NCI-H128 (cell line): ENCODE measurements around the gene JMJD6.
"Not testable (repeated sequence)": the region's sequence is repeated elsewhere in the genome, so short reads cannot be mapped to it uniquely, and the experiment has no call there.

ENCODE experiments used
- DNase-seq: peaks from one replicate; lab custom pipeline; 2025; ENCODE audit not compliant: unreplicated experiment; lab: John Stamatoyannopoulos, UW

Gene JMJD6

DNA sequence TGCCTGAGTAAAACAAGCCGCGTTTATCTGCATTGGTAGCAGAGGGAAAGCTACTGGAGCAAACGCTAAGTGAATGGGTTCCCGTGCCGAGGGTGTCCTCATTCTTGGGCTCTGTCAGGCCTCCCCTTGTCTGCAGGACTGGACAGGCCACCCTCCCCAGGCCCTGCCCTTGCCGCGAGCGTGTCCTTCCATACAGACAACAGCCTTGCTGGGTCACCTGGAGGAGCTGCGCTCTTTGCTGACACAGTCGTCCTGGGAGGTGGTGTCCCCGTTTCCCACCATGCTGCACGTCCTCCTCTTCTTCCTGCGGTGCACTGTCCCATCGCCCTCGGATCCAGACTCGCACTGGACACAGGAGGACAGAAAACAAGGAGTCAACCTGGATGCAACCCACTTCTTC, 7.9 kb downstream of the JMJD6 start:
- DNase-seq = no peak

DNA sequence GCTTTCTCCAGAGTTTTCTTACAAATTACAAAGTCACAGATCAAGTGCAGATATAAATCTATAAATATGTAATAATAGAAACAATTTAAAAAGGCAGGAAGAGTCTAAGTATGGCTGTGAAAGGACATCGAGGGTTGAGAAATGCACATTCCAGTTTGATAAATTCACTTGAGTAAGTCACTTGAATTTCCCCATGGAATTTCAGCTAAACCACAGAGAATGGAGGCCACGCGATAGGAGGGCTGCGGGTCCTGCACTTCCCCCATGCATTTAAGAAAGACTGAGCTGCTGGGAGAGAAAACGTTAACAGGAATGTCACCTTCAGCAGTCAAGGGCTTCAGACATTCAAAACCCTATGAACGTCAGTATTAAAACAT, 9.6 kb downstream of the JMJD6 start:
- no peak for DNase-seq

DNA sequence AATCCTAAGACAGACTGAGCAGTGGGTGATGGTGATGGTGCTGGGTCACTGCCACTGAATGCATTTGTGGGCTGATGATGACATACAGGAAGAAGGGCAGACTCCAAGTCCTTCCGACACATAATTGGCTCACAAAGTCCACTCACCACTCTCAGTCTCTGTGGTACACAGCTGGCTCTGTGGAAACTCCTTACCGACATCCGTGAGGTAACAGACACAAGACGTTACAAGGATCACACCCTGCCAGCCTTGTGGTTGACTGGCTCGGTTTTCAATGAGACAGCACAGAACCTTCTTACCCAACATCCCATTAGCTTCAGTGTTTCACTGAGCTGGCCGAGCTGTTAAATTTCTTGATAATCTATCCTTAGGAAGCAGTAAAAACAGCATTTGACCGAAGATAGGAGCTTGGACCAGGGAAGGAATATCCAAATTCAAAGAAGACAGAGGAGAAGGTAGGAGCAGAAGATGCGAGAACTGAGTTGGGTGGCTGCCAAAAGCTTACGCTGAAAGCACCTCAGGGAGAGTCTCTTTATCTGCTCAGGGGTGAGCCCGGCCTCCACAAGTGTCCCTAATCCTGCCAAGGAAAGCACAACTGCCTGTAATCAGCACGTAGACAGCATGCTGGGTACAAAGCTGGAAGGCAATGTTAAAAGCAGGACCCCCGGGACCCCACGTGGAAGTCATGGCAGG, 10.1 kb downstream of the JMJD6 start:
- no peak for DNase-seq

GRCh38 chr17:76715496-76715830, 10.9 kb downstream of the JMJD6 start:
- DNase-seq = no peak

DNA sequence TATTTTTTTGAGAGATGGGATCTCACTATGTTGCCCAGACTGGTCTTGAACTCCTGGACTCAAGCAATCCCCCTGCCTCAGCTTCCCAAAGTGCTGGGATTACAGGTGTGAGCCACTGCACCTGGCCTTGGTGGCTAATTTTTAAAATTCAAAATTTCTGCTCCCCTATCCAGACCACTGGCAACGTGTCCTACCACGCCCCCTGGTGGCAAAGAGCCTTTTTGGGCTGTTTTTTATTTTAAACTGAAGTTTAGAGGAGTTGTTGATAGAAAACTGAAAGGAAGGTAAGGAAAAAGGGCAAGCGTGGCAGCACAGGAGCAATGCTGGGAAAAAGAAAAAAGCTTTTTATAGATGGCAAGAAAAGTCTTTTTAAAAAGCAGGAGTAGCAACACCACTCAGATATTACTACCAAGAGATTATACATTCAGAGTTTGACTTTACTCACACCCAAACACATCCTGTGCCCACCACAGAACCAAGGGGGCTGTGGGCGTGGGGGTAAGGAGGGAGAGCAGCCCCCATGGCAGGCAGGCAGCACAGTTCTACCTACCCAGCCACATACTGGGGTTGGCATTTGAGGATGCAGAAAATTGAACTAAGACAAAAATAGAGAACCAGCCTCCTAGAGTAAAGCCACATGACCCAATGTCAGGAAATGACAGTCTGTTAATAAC, 11.4 kb downstream of the JMJD6 start:
- no peak for DNase-seq

GRCh38 chr17:76714336-76714735, 12.1 kb downstream of the JMJD6 start:
- DNase-seq = no peak

- no peak for DNase-seq
These were observed 12.6 kb downstream of the JMJD6 start for GRCh38 chr17:76713765-76714164.

DNA sequence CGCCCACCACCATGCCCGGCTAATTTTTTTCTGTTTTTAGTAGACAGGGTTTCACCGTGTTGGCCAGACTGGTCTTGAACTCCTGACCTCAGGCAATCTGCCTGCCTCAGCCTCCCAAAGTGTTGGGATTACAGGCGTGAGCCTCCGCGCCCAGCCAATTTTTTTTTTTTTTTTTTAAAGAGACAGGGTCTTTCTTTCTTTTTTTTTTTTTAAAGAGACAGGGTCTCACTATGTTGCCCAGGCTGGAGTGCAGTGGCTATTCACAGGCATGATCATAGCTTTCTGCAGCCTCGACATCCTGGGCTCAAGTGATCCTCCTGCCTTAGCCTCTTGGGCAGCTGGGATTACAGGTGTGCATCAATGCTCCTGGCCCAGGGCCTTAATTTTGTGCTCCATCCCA, 14.1 kb downstream of the JMJD6 start:
- not testable (repeated sequence) for DNase-seq

- DNase-seq = no peak
These were observed 15.4 kb downstream of the JMJD6 start, which contains the start of gene MXRA7 for GRCh38 chr17:76710863-76711611. Gene MXRA7 (minus strand): TSS chr17:76710965. CDS start chr17:76710946, 19 bp downstream.

DNA sequence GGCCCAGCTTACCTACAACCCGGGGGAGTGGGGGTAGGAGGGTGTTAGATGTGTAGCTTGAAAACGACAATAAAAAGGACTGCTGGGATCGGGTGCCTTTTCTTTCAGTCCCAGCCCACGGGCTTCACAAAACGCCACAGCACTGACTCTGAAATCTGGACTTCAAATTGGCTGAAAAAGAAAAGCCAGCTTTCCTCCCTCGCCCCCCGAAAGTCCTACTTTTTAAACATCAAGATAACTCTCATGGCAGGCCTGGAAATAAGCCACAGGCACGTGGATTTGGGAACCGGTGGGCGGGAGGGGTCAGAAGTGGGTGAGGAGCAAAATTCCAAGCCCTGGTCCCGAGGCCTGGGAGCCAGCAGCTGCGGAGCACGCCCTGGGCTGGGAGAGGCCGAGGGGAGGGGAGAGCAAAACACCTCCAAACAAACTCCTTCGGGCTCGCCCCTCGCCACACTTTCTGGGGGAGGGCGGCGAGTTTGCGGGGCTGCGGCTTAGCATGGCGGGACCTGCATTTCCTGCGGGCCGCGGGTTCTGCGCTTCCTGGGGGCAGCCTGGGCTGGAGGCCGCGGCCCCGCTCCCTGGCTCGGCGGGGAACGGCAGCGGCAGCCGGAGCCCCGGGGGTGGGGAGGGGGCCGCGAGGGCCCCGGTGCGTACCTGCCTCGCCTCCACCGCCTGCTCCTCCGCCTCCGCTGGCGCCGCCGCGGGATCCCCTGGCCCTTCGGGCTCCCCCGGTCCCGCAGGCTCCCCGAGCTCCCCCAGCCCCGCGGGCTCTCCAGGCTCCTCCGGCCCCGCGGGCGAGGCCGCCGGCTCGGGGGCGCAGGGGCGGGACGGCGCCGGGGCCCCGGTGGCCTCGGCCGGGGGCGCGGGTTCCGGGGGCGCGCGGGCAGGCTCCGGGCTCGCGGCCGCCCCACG, 16.2 kb downstream of the JMJD6 start:
- not testable (repeated sequence) for DNase-seq

- no peak for DNase-seq
These were observed 17.1 kb downstream of the JMJD6 start for GRCh38 chr17:76709077-76709950.

GRCh38 chr17:76707985-76708807, 18.2 kb downstream of the JMJD6 start:
- no peak for DNase-seq

DNA sequence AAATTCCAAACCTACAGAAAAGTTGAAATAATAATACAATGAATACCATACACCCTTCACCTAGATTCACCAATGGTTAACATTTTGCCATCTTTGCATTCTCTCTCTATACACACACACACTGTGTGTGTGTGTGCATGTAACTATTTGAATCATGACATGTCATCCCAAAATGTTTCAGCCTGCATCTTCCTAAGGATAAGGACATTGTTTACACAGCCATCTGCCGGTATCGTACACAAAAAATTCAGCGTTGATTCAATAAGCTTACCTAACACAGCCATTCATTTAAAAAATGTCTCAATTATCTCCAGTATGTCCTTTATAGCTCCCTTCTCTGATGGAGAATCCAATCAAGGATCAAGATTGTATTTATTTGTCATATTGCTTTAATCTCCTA, 19.6 kb downstream of the JMJD6 start:
- DNase-seq = no peak

DNA sequence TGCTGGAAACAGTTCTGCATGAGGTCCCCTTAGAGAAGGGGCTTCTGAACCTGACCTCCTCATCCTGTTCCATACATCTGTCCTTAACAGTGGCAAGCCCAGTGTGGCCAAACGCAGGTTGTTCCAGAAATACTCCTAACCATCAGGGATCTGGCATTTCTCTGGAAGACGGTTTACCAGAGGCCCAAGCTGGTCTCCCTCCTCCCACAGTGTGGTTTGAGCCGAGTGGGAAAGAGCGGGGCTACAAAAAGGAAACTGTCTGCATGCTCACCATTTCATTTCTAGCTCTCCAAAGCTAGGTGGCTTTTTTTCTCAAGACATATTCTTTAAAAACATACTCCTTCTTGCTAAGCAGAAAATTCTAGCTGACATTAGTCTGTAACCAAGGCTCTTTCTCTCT, 21.6 kb downstream of the JMJD6 start:
- no peak for DNase-seq

- DNase-seq = no peak
These were observed 23.3 kb downstream of the JMJD6 start for GRCh38 chr17:76702941-76703637.

- no peak for DNase-seq
These were observed 24.3 kb downstream of the JMJD6 start for GRCh38 chr17:76702076-76702475.

DNA sequence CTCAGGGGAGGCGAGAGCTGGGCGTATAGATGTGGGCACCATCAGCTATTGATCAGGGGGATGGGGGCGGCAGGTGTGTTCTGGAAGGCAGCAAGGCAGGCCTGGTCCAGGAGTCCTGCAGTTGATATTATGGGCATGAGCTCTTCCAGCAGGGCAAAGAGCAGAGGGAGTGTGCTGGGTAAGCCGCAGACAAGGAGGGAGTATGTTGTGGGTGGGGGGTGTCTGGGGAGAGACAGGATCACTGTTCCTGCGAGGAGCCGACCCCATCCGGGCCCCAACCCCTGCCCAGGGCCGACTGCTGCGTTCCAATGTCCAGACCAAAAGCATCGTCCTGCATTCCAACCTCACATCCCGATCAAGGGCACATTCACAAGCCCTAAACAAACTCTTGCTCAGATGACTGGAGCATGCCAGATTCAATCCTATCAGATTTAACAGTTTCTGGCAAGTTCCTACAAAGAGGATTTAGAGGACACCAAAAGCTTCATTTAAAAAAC, 24.9 kb downstream of the JMJD6 start:
- no peak for DNase-seq

DNA sequence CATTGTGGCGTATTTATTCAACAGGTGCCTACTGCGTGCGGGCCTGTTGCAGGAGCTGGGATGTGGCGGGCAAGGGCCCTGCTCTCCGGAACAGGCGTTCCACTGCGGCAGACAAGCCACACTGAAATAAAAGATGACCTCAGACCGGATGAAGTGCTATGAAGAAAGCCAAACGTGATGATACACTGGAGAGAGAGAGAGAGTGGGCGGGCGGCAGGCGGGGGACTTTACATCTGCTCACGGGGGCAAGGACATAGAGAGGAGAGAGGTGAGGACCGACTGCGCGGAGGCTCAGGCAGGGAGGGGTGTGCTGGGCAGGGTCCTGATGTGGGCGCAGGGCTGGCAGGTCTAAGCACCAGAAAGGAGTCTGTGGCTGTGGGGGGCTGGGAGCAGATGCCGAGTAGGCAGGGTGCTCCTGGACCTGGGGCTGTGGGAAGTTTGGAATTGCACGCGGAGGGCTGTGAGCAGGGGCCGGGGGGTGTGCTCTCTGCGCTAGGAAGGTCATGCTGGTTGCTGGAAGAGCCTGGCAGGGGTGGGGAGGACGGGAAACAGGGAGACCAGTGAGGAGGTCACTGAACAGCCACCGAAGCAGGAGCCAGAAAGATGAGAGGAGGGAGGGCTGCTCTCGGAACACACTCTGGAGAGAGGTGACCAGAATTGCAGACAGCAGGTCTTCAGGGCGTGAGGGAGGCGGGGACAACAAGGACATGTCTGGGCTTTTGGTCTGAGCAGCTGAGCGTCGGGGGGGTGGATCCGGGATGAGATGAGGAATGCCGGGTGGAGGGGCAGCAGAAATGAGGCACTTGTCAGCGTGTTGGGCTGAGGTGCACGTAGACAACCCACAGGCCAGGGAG, 25.6 kb downstream of the JMJD6 start:
- DNase-seq = no peak
